Kidney (tissue), 14 donors: ENCODE data around the gene PPFIBP1. TPM values are rescaled to one million over a fixed set of nuclear protein-coding genes. Genes with fewer than 3 reads are reported as not detected.
A peak's percentile ranks its signal among the peaks of the same experiment; 100 is the strongest.
"Not testable (repeated sequence)": the region's sequence is repeated elsewhere in the genome, so short reads cannot be mapped to it uniquely, and the experiment has no call there.

Experiments used
- DNase-seq, 5 donors: peaks; one replicate each; pipeline ENCODE4 v3.0.0-alpha.2; 2013 to 2020
- FAIRE-seq: peaks from 2 replicates; lab custom pipeline; 2012; peaks lifted over from hg19 to GRCh38; lab: Jason Lieb, UNC
- H3K27ac ChIP-seq, 2 donors: one replicate each; pipeline ENCODE4 v1.7.0; 2013; ENCODE audit warnings: low read depth in 2 of 2, low read length in 2 of 2, inconsistent platforms in 1 of 2
- H3K27me3 ChIP-seq: one replicate; pipeline ENCODE4 v1.7.1; 2013; ENCODE audit warnings: low read length, inconsistent platforms; ENCODE audit not compliant: control insufficient read depth, insufficient read depth
- H3K36me3 ChIP-seq, 3 donors: one replicate each; pipeline versions ENCODE4 v1.7.0 to v1.7.1; 2013; ENCODE audit warnings: low read length in 3 of 3, control low read depth in 1 of 3, inconsistent platforms in 1 of 3; ENCODE audit not compliant: insufficient read depth in 3 of 3, control insufficient read depth in 2 of 3
- H3K4me1 ChIP-seq, 3 donors: one replicate each; pipeline versions ENCODE4 v1.7.0 to v1.7.1; 2013; ENCODE audit warnings: low read length in 3 of 3, inconsistent platforms in 1 of 3, low read depth in 1 of 3; ENCODE audit not compliant: control insufficient read depth in 2 of 3, insufficient read depth in 2 of 3
- H3K4me3 ChIP-seq, 3 donors: one replicate each; pipeline versions ENCODE4 v1.7.0 to v1.8.1; 2013; ENCODE audit warnings: low read length in 3 of 3, control low read depth in 1 of 3, inconsistent platforms in 1 of 3
- H3K9ac ChIP-seq, 3 donors: one replicate each; pipeline versions ENCODE4 v1.7.0 to v1.7.1; 2013; ENCODE audit warnings: low read length in 3 of 3, control low read depth in 1 of 3, inconsistent platforms in 1 of 3
- H3K9me3 ChIP-seq, 3 donors: one replicate each; pipeline versions ENCODE4 v1.7.0 to v1.7.1; 2013; ENCODE audit warnings: low read length in 3 of 3, control low read depth in 1 of 3, inconsistent platforms in 1 of 3; ENCODE audit not compliant: control insufficient read depth in 2 of 3, insufficient read depth in 1 of 3
- CTCF ChIP-seq: IDR thresholded peaks from 3 replicates; pipeline ENCODE4 v1.5.1; 2012; ENCODE audit warnings: mild to moderate bottlenecking, moderate library complexity, borderline replicate concordance; ENCODE audit not compliant: insufficient read depth; ENCODE audit errors: extremely low read depth
- intact Hi-C: fragments of 100-400 bp; cut with DNase I; formaldehyde crosslinking; loops from one replicate; pipeline ENCODE4 v1.11.1; 2022
- polyA plus RNA-seq: library from polyadenylated mRNA; stranded (reverse); fragments of 350-450 nt; fragmentation: Illumina TruSeq; extraction: RNeasy Lipid Tissue Mini Kit (QIAGEN cat#74804); gene quantifications from one replicate; pipeline ENCODE4 v1.2.3, GENCODE V29; 2014; ENCODE audit warnings: low read depth, low replicate concordance; ENCODE audit not compliant: insufficient read depth
- total RNA-seq: library from RNA; stranded (reverse); fragmentation: NEBNext Ultra II Directional; extraction: Animal tissue kit (Norgen Biotek cat#: 25700); gene quantifications from one replicate; pipeline ENCODE4 v1.2.1, GENCODE V29; 2021
- donor health status: control.
- donor health status: control.
- donor health status: control.
- donor health status: control.
- donor health status: control.
- donor health status: DM: yes; HTN: yes; CAD: no.
- donor health status: Normal renal cell carcinoma (clear cell type).

PPFIBP1 gene
- total and polyA plus RNA-seq, 2 donors from 2014 or later: 12.7 to 175 TPM

DNA sequence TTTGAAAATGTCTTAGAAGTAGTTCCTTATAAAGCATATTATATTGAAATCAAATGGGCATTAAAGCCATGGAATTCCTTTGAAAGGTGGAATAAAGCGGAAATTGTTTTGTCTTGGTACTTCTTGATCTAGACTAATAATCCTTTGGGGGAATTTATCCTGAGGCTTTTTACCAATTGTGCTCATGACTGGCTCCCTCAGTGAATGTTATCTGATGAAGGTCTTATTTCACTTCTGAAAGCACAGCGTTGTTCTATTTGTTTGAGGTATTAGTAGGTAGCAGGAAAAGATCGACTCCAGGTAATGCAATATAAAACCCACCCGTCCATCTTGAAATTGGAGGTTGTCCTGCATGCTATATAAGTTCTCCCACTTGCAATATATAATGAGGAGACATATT is 64.8 kb downstream of the PPFIBP1 start:
- intact Hi-C loops: no loop called here
- H3K27ac ChIP-seq: no peak overlapping the region
- DNase-seq (peak in 2 of 5 donors; percentile 46 to 60), FAIRE-seq (no peak)
- H3K4me1 ChIP-seq: peaks cover 0 to 15% (median 6%) of the 10 kb centered on the region in 3 donors
- H3K9me3 ChIP-seq: no peaks in the 10 kb centered on the region
- H3K4me3 ChIP-seq: no peak overlapping the region
- no peak overlapping the region for H3K9ac ChIP-seq
- no peaks in the 10 kb centered on the region for H3K27me3 ChIP-seq
- TF ChIP-seq CTCF: no peak
- H3K36me3 ChIP-seq: no peaks in the 10 kb centered on the region

GRCh38 chr12:27589419-27589818 is 65.4 kb downstream of the PPFIBP1 start:
- no peak for DNase-seq
- Histone ChIP-seq H3K27ac (no peak overlapping the region), H3K36me3 (no peaks in the 10 kb centered on the region), H3K4me3 (no peak overlapping the region), H3K27me3 (no peaks in the 10 kb centered on the region), H3K9ac (no peak overlapping the region), H3K4me1 (peaks cover 0 to 10% (median under 1%) of the 10 kb centered on the region in 3 donors), H3K9me3 (no peaks in the 10 kb centered on the region)
- intact Hi-C loops: no loop called here
- no peak for FAIRE-seq
- no peak for TF ChIP-seq CTCF

GRCh38 chr12:27591698-27592097 is 67.7 kb downstream of the PPFIBP1 start:
- H3K4me3 ChIP-seq, H3K4me1 ChIP-seq, DNase-seq, H3K27ac ChIP-seq, H3K36me3 ChIP-seq, H3K27me3 ChIP-seq, H3K9ac ChIP-seq, FAIRE-seq, H3K9me3 ChIP-seq, intact Hi-C loops: not testable (repeated sequence)

GRCh38 chr12:27592548-27592947 is 68.5 kb downstream of the PPFIBP1 start:
- peaks cover 0 to 5% (median 0%) of the 10 kb centered on the region in 3 donors for H3K4me1 ChIP-seq
- peak in 1 of 5 donors; percentile 37 for DNase-seq
- no peaks in the 10 kb centered on the region for H3K9me3 ChIP-seq
- H3K9ac ChIP-seq: no peak overlapping the region
- peak overlapping the region in 1 of 2 donors; percentile 19 for H3K27ac ChIP-seq
- H3K4me3 ChIP-seq: no peak overlapping the region
- intact Hi-C loops: no loop called here
- FAIRE-seq: no peak
- no peaks in the 10 kb centered on the region for H3K36me3 ChIP-seq
- no peak for TF ChIP-seq CTCF
- H3K27me3 ChIP-seq: no peaks in the 10 kb centered on the region
